T47D (cell line): ENCODE results near the gene SLC9A5.

Source experiments
- DNase-seq, 2 experiments: peaks; one replicate each; pipeline versions ENCODE4 v3.0.0 to v3.0.0-alpha.2; 2011 to 2012; ENCODE audit warnings: low read depth in 1 of 2, low spot score in 1 of 2
- JUND ChIP-seq: IDR thresholded peaks from 2 replicates; pipeline ENCODE4 v1.6.1; 2012; ENCODE audit warnings: low read depth
- in situ Hi-C: cut with HindIII; loops from 2 replicates; pipeline ENCODE4 v1.10.0; 2016; ENCODE audit warnings: low sequenced_read_pairs, low pct_unique_long_range_greater_than_20kb

The SLC9A5 gene

GRCh38 chr16:67248401-67249177, at the start of gene SLC9A5:
SLC9A5 (plus strand) TSS chr16:67248979; CDS start chr16:67249015, 36 bp downstream.
- no peak for TF ChIP-seq JUND
- DNase-seq = peak; percentile 29 to 46
- in situ Hi-C loops = no loop called here

GRCh38 chr16:67199011-67199807, 49.6 kb upstream of the SLC9A5 start, which contains the start of gene ELMO3:
ELMO3 (plus strand) TSS chr16:67199131; CDS start chr16:67199327, 196 bp downstream.
- no peak for TF ChIP-seq JUND
- DNase-seq = peak; percentile 85 to 92
- in situ Hi-C loops = no loop called here

- in situ Hi-C loops = no loop called here
- no peak for TF ChIP-seq JUND
- no peak for DNase-seq
These were observed 49.0 kb upstream of the SLC9A5 start for GRCh38 chr16:67199808-67200198.

GRCh38 chr16:67200491-67200890, 48.3 kb upstream of the SLC9A5 start:
- DNase-seq = no peak
- in situ Hi-C loops = no loop called here
- no peak for TF ChIP-seq JUND

GRCh38 chr16:67201411-67202345, 47.1 kb upstream of the SLC9A5 start:
- no peak for TF ChIP-seq JUND
- in situ Hi-C loops = no loop called here
- no peak for DNase-seq

GRCh38 chr16:67202426-67202825, 46.4 kb upstream of the SLC9A5 start:
- TF ChIP-seq JUND = no peak
- no peak for DNase-seq
- in situ Hi-C loops = no loop called here

- no peak for TF ChIP-seq JUND
- in situ Hi-C loops = no loop called here
- DNase-seq = no peak
These were observed 45.8 kb upstream of the SLC9A5 start for GRCh38 chr16:67202956-67203493.

GRCh38 chr16:67204076-67204475, 44.7 kb upstream of the SLC9A5 start:
- DNase-seq = no peak
- in situ Hi-C loops = no loop called here
- TF ChIP-seq JUND = no peak

- in situ Hi-C loops = no loop called here
- no peak for TF ChIP-seq JUND
These were observed 42.5 kb upstream of the SLC9A5 start for GRCh38 chr16:67206129-67206837.

GRCh38 chr16:67206838-67207248, 41.9 kb upstream of the SLC9A5 start:
- in situ Hi-C loops = no loop called here
- TF ChIP-seq JUND = no peak
- DNase-seq = no peak

More at GRCh38 chr16:67206129-67206837, 42.5 kb upstream of the SLC9A5 start:
- DNase-seq = no peak
